Mucosa of descending colon (tissue), 3 donors: ENCODE data around the gene GDF11. TPM values are rescaled to one million over a fixed set of nuclear protein-coding genes. Genes with fewer than 3 reads are reported as not detected.

Source experiments
- ATAC-seq: fragments of 200-7000 bp; cut with Tn5 transposase; one replicate; pipeline ENCODE4 v1.9.1; 2020; ENCODE audit warnings: mild to moderate bottlenecking, moderate library complexity
- DNase-seq, 3 donors: peaks; one replicate each; pipeline ENCODE4 v3.0.0-alpha.2; 2020
- H3K36me3 ChIP-seq: fragments of 200-600 bp; one replicate; pipeline ENCODE4 v1.8.0; 2021; ENCODE audit warnings: low read depth, mild to moderate bottlenecking
- H3K4me1 ChIP-seq: fragments of 200-600 bp; one replicate; pipeline ENCODE4 v1.8.0; 2021; ENCODE audit warnings: low read depth, mild to moderate bottlenecking
- H3K4me3 ChIP-seq: fragments of 200-600 bp; one replicate; pipeline ENCODE4 v1.8.0; 2021; ENCODE audit warnings: mild to moderate bottlenecking
- H3K9me3 ChIP-seq: fragments of 200-600 bp; one replicate; pipeline ENCODE4 v1.8.0; 2021; ENCODE audit warnings: mild to moderate bottlenecking
- intact Hi-C, 2 donors: fragments of 100-400 bp; cut with DNase I in 1 of 2; cut with micrococcal nuclease in 1 of 2; formaldehyde crosslinking; loops; one replicate each; pipeline versions ENCODE4 v1.11.0 to v1.11.1; 2022; cut with DNase I, micrococcal nuclease
- total RNA-seq, 3 donors: library from RNA; stranded (reverse); fragmentation: NEBNext Ultra II Directional in 2 of 3; extraction: Animal tissue kit (Norgen Biotek cat#: 25700) in 2 of 3; gene quantifications; one replicate each; pipeline versions ENCODE4 v1.2.1 to v1.2.4, GENCODE V29; 2021 to 2023
- TF ChIP-seq, protein P1 (sequence below): fragments of 200-600 bp; IDR thresholded peaks from one replicate; pipeline ENCODE4 v1.8.0; 2022; ENCODE audit warnings: antibody characterized with exemption, mild to moderate bottlenecking
- donor health status: DM: no; HTN: no; CAD: no; lungs with moderate emphysema.
- donor health status: DM: no; HTN: no; CAD: no.
- donor health status: DM: no; HTN: yes; CAD: no.

The GDF11 gene
- total RNA-seq, 3 donors from 2014 or later = 1.0 to 13.8 (median 2.8) TPM

GRCh38 chr12:55704824-55705718 lies 37.9 kb upstream of the GDF11 start:
- Histone ChIP-seq H3K4me1 (peaks cover 15% of the 10 kb centered on the region), H3K36me3 (no peaks in the 10 kb centered on the region), H3K4me3 (no peak overlapping the region), H3K9me3 (no peaks in the 10 kb centered on the region)
- DNase-seq (no peak), ATAC-seq (no peak)
- intact Hi-C loops = no loop called here
- TF ChIP-seq, protein P1, sequence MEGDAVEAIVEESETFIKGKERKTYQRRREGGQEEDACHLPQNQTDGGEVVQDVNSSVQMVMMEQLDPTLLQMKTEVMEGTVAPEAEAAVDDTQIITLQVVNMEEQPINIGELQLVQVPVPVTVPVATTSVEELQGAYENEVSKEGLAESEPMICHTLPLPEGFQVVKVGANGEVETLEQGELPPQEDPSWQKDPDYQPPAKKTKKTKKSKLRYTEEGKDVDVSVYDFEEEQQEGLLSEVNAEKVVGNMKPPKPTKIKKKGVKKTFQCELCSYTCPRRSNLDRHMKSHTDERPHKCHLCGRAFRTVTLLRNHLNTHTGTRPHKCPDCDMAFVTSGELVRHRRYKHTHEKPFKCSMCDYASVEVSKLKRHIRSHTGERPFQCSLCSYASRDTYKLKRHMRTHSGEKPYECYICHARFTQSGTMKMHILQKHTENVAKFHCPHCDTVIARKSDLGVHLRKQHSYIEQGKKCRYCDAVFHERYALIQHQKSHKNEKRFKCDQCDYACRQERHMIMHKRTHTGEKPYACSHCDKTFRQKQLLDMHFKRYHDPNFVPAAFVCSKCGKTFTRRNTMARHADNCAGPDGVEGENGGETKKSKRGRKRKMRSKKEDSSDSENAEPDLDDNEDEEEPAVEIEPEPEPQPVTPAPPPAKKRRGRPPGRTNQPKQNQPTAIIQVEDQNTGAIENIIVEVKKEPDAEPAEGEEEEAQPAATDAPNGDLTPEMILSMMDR = no peak

GRCh38 chr12:55705782-55706402 lies 37.0 kb upstream of the GDF11 start:
- peaks cover 15% of the 10 kb centered on the region for H3K4me1 ChIP-seq
- H3K9me3 ChIP-seq = no peaks in the 10 kb centered on the region
- TF ChIP-seq, protein P1 = peak; percentile 10
- DNase-seq (peak in 1 of 3 donors; percentile 24), ATAC-seq (peak; percentile 44)
- H3K36me3 ChIP-seq = no peaks in the 10 kb centered on the region
- intact Hi-C loops = no loop called here
- H3K4me3 ChIP-seq = no peak overlapping the region

- DNase-seq (no peak), ATAC-seq (no peak)
- Histone ChIP-seq H3K4me3 (no peak overlapping the region), H3K9me3 (no peaks in the 10 kb centered on the region), H3K4me1 (peaks cover 15% of the 10 kb centered on the region), H3K36me3 (no peaks in the 10 kb centered on the region)
- TF ChIP-seq, protein P1 = no peak
- intact Hi-C loops = no loop called here
These were observed 36.2 kb upstream of the GDF11 start for GRCh38 chr12:55706568-55707218.

DNA sequence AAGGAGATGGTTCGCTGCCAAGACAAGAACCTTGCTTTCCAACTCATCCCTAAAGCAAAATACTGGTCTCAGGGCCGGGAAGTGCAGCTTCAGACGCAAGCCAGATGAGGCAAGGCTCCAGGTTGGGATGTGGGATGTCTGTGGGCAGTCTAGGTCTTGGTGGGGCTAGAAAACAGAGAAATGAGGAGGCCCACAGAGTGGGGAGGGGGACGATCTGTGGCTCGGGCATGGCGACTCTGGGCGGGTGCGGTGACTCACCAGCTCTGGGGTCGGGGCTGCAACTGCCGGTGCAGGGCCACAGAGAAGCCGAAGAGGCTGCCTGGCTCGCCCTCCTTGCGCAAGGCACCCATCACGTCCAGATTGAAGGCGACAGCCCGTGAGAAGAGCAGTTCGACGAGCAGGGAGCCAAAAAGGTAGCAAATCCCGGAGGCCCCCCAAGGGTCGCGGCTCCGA lies 35.7 kb upstream of the GDF11 start:
- TF ChIP-seq, protein P1 = no peak
- DNase-seq (no peak), ATAC-seq (peak; percentile 21)
- peaks cover 15% of the 10 kb centered on the region for H3K4me1 ChIP-seq
- H3K9me3 ChIP-seq = no peaks in the 10 kb centered on the region
- H3K4me3 ChIP-seq = no peak overlapping the region
- intact Hi-C loops = no loop called here
- no peaks in the 10 kb centered on the region for H3K36me3 ChIP-seq

GRCh38 chr12:55707841-55708694 lies 34.9 kb upstream of the GDF11 start, which contains the start of gene ITGA7:
Gene ITGA7 (minus strand): TSS chr12:55707904. CDS start chr12:55707682, 222 bp downstream.
- peaks cover 15% of the 10 kb centered on the region for H3K4me1 ChIP-seq
- ATAC-seq = peak; percentile 75

More at GRCh38 chr12:55707841-55708694, 34.9 kb upstream of the GDF11 start, which contains the start of gene ITGA7:
- Histone ChIP-seq H3K36me3 (no peaks in the 10 kb centered on the region), H3K4me3 (no peak within 1 kb of the TSS), H3K9me3 (no peaks in the 10 kb centered on the region)
- TF ChIP-seq, protein P1 = no peak
- intact Hi-C loops = no loop called here
- DNase-seq = peak; percentile 71 to 84 (median 81)
